Glomerular endothelial cell (primary cell): ENCODE measurements around the gene TBL1X. TPM values are rescaled to one million over a fixed set of nuclear protein-coding genes. Genes with fewer than 3 reads are reported as not detected.
"Not testable (repeated sequence)": the region's sequence is repeated elsewhere in the genome, so short reads cannot be mapped to it uniquely, and the experiment has no call there.

Experiments used
- DNase-seq: peaks from one replicate; pipeline ENCODE4 v3.0.0-alpha.2; 2011; ENCODE audit warnings: low read depth, low spot score; ENCODE audit errors: extremely low read depth
- total RNA-seq: library from RNA; depleted of rRNA; stranded (reverse); fragments of >200 nt; gene quantifications from 2 replicates; pipeline ENCODE4 v1.2.3, GENCODE V29; 2015

The TBL1X gene
- total RNA-seq, 1 donor from 2014 or later: 15.1 TPM

DNA sequence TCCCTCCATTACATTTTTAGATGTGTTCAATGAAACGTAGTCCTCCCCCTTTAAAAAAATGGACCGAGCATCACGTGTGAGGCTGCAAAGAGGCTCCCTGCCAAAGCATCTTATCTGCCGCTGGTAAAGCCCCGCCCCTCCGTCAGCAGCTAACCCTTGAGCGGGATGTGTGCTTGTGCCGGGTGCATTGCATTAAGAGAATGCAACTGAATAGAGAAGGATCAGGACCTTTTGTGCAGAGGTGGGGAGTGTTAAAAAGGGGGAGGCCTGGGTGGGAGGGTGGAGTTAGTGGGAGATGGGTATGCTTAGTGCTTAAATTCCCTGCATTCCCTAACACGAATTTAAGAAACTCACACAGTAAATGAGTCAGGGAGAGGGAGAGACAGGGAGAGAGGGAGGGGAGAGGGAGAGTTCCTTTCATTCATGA, 66.0 kb downstream of the TBL1X start:
- no peak for DNase-seq

DNA sequence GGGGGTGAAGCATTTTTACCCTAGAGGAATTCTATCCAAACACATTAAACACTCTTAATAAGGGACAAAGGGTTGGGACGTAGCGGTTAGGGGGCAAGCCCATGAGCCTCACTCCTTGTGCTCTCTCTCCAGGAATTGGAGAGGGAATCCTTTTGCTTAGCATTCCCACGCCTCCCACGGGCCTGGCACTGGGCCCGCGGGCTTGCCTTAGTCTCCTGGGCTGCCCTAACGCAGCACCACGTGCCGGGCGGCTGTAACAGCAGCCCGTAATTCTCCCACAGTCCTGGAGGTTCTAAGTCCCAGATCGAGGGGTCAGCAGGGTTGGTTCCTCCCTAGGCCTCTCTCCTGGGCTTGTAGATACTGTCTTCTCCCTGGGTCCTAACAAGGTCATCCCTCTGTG, 67.5 kb downstream of the TBL1X start:
- no peak for DNase-seq

DNA sequence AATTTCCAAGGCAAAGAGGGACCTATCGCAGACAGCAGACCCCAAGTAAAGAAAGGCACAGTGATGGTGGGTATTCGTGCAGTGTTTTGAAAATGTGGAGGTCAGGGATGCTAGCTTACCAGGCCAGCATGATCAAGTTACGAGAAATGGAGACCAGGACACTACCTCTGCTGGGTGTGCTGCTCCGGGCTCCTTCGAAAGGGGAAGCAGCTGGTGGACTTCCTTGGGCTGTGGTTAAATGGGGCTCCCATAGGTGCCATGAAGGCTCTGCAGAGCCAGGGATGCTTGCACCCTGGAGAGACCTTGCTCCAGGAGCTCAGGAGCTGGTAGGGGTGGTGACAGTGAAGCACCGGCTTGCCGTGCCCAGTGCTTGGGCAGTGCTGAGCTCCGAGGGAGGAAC, 68.8 kb downstream of the TBL1X start:
- no peak for DNase-seq

DNA sequence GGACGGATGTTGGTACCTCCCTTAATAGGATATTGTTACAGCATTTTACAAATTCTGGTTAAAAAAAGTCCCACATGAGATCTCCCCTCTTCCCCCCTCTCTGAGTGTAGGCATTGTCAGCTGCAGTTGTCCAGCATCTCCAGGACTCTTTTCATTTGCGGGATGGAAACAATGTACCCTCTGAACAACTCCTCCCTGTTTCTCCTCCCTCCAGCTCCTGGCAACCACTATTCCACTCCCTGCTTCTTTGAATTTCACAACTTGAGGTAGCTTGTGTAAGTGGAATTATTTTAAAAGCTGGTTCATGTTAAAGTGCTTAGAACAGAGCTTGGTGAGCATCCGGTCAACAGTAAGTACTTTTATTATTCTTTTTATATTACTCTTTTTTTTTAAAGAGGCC, 69.8 kb downstream of the TBL1X start:
- DNase-seq: no peak

DNA sequence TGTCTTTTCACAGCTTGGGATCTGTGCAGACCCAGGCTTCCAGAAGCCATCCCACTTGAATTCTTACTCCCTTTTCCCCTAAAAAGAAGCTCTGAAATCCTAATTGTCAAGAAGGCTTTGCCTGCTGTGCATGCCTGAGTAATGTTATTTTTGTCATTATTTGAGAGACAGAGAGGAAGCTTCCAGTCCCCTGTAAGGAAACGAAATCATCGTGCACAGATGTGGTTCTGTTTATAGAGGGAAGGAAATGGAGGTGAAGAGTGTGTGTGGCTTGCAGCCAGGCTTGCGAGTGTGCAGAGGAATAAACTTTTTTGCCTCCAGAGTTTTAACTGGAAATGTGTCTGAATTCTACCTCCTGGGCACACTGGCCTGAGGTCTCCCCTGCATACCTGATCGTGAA, 70.2 kb downstream of the TBL1X start:
- DNase-seq: no peak

DNA sequence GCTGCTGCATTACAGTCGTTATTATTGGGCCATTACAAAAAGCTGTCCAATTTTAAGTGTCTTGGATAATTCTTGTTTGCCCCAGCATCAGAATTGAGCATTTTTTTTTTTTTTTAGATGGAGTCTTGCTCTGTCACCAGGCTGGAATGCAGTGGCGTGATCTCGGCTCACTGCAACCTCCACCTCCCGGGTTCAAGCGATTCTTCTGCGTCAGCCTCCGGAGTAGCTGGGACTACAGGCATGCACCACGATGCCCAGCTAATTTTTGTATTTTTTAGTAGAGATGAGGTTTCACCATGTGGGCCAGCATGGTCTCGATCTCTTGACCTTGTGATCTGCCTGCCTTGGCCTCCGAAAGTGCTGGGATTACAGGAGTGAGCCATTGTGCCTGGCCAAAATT, 71.3 kb downstream of the TBL1X start:
- not testable (repeated sequence) for DNase-seq

DNA sequence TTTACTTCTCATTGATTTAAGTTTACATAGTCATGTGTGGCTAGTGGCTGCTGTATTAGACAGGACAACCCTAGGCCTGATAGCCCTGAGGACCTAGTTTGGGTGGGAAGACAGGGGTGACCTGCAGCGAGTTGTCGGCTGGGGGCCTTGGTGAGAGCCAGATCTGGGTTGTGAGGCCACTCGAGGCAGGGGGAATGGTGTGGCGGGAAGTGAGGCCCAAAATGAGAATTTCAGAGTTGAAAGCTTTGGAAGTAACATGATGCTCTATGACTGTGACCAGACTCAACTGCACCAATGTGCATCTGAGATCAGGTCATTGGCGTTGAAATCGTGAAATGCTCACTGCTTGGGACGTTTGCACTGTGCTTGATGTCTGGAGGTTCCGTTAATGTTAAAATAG, 72.9 kb downstream of the TBL1X start:
- DNase-seq: no peak

DNA sequence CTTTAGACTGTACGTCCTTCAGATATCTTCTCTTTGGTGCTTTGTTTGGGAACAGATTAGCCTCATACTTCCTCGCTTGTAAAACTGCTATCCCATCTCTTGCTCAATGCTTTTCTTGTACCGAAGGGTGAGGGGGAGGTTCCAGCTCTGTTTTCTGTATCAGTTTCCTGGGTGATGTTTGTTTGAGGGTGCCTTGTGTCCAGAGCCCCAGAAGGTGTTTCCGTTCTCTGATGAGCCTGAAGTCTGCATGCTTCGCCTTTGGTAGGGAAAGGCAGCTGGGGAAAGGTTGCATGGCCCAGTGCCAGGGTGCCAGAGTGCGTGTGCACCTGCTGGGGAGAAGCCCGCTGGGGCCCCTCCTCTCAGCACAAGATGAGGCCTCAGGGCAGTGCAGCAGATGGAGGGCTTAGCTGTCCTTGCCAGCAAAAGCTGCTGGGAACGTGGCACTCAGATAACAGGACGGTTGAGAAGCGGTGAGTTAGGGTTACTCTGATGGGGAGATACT, 73.7 kb downstream of the TBL1X start:
- no peak for DNase-seq

DNA sequence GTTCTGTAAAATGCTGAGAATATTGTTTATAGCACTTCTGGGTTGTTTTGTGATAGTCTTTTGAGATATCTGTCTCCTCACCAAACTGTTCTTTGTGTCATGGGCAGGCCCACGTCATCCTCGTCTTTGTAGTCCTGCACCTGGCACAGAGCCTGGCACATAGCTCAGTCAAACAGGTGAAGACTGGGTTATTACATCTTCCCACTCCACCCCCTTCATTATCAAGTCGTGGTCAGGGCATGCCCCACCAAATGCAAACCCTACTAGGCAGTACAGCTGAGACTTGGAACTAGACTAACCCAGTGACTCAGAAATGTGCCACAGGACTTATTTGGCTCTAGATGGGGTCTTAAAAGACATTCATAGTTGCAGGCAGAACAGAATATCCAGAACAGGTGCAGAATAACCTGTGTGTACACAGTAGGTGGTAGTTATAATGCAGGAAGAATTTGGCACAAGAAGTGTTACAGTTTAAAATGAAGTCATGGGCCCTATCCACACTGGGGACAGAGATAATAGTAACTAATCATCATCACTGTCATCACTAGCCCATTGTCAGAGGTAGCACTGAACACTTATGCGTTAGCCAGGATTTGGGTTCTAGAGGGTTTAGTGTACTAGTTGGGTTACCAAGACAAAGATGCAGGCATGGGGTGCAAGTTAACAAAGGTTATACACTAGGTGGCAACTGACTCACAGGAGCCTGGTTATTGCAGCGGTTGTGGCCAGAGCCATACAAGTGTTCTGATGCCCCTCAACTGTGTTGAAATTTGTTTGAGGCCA, 74.9 kb downstream of the TBL1X start:
- no peak for DNase-seq

DNA sequence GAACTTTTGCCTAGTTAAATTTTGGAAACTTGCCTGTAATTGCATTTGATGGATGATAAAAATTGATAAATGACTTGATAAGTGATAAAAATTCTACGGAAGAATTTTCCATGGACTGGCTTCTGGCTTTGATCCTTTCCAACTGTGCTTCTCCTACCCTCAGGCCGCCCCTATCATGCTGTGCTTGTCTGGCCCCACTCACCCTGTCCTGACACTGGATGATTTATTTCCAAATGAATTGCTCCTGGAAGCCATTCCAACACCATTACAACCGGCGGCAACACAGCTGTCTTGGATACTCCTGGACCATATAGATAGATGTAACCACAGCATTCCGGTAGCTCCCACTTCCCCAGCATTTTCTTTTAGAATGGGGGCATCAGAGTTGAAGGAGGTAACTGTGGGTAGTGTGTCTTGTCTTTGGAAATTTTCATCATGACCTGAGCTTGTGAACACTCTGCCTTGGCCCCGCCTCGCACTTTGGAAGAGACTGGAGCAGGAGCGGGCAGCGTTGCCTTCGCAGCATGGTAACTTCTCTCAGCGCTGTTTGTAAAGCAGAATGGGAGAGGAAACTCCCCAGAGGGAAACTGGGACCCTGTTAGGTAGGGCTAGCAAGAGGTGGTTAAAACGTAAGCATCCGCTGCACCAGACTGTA, 77.4 kb downstream of the TBL1X start:
- no peak for DNase-seq

DNA sequence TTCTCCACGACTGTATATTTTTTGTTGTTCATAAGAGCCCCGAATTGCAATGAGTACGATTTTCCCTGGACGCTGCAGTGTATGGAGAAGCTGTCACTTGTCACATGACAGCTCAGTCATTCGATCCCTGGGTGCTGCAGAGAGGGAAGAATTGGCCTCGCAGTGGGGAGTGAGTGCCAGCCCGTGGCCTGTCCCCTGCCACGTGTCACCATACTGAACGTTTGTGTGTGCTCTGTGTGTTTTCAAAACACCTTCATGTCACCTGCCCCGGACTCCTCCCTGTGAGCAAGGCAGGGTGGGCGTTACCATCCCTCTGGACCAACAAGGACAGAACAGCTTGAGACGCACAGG, 77.9 kb downstream of the TBL1X start:
- no peak for DNase-seq

DNA sequence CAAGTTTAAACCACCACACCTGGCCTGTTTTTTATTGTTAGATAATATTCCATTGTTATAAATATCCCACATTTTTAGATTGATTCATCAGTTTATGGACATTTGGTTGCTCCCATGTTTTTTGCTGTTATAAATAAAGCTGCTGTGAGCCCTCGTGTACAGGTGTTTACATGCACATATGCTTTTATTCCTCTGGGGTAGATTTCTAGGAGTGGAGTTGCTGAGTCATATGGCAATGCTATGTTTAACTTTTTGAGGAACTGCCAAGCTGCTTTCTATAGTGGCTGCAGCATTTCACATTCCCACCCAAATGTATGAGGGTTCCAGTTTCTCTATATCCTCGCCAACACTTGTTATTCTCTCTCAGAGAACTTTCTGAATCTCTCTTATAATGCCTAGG, 90.5 kb downstream of the TBL1X start:
- no peak for DNase-seq

DNA sequence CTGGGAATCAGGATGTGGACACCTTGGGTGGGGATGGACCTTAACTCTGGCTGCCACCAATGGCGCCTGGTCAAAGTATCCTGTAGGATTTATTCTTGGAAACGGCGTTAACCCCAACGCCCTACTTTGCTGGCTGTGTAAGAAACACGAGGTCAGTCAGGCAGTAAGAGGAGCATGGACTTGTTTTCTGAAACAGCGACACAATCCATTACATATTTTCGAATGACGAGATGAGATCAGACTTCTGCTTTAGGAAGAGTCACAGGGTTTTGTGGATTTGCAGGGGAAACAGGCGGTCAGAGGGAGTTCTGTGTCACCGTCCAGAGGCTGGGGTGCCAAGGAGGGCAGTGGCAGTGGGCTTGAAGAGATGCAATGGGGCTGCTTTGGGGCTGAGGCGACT, 92.2 kb downstream of the TBL1X start:
- no peak for DNase-seq

DNA sequence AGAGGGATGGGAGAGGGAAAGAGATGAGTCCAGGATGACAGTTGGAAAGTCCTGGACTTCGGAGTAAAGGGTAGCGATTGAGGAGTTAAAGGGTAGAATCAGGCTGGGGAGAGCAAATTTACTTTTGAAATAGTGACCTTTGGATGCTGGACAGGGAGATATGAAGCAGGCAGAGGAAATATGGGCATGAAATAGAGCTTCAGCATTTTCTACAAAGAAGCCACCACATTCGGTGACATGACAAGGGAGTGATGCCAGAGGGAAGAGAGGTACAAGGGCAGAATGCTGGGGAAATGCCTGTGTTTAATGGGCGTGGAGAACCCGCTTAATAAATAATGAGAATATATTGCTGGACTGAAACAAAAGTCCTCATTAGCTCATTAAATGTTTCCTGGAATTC, 92.7 kb downstream of the TBL1X start:
- DNase-seq: no peak

DNA sequence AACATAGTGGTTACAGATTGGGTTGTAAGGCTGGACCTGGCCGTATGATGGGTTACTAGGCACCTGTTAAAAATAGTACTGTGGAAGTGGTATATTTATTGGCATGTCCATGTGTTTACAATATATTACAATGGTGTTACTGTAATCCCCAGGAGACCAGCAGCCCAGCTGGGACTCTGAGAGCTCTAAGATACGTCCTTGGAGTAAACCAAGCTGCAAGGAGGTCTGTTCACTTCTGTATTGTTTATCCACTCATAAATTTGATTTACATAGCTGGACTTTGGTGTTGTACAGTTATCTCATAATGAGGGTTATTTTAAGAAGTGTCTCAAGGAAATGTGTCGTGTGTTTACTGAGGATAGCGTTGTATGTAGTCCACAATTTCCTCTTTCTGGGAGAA, 93.8 kb downstream of the TBL1X start:
- DNase-seq: no peak

DNA sequence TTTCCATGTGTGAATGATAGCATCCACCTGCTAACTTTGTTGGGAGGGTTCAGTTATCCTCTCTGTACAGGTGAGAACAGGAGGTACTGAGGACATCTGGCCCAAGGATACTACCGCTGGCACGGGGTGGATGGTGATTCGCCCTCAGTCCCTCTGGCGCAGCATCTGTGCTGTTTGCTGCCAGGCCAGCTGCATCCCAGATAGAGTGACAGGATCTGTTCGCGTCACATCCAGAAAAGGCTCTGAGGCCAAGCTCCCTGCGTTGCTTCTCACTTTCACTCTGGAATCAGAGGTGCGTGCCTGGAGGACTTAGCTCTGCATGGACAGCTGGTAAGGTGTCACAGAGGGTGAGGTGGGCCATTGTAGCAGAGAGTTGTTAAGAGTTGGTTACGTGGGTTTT, 95.4 kb downstream of the TBL1X start:
- DNase-seq: no peak

DNA sequence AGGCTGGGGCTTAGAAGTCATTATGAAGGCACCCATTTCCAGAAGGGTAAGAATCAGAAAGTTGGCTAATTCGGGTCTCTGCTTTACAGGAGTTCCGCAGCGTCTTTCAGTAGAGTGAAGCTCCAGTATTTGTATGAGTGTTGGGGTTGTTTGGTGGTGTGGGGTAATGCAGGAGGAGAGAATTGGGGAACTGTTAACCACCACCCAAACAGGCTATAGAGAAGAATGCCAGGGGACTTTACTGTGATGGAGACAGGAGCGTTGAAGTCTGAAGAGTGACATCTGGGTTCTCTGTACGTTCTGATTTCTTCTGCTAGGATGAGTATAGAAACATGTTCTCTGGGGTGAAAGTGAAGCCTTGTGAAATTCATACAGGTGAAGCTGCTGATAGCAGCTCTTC, 96.3 kb downstream of the TBL1X start:
- DNase-seq: no peak

DNA sequence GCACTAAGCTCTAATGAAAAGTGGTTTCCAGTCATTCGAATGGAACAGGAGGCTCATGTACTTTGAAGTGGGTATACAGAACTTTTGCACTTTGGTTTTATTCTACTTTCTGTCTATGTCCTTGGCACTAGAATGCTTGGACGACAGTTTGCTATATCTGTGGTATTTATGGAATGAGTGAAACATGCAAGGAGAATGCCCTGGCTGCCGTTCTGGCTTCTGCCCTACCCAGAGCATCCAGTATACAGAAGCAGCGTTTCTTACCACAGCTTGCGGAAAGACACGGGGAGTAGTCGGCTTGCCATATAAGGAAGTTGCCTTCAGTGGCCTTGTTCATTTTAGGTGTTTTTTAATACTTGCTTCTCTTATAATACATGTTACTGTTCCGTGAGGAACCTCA, 98.0 kb downstream of the TBL1X start:
- DNase-seq: no peak

DNA sequence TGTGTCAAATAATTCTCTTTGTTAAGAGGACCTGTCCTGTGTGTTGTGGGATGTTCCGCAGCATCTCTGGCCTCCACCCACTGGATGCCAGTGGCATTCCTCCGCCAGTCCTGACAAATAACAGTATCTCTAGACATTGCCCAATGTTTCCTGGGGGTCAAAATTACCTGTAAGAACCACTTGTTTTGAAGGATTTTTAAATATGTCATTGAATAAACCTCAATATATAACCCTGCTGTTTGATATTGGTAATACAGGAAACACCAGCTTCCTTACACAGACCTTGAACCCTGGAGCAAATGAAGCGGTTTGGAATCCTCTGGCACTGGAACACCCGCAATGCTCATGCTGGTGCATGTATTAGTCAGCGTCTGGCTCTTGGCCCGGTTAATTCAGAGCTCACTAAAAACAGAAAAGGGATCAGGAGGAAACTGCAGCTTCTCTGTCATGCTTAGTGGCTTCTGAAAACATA, 101.3 kb downstream of the TBL1X start:
- DNase-seq: peak; percentile 22

DNA sequence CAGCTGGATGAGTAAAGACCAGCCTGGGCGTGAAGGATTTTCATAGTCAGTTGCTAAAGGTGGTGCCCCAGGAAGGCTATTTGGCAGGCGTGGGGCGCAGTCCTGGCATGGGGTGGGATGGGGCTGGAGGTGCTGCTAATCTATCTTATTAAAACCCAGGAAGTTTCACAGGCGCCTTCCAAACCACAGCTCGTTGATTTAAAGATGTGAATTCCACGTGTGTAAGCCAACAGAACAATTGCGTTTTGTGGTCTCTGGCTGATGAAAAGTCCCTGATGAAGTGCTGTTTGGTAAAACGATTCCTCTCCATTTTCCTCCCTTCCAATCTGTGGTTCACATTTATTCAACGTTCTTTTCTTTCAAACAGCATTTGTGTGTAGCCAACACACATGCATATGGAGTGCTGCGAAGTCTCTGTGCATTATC, 105.0 kb downstream of the TBL1X start:
- no peak for DNase-seq

DNA sequence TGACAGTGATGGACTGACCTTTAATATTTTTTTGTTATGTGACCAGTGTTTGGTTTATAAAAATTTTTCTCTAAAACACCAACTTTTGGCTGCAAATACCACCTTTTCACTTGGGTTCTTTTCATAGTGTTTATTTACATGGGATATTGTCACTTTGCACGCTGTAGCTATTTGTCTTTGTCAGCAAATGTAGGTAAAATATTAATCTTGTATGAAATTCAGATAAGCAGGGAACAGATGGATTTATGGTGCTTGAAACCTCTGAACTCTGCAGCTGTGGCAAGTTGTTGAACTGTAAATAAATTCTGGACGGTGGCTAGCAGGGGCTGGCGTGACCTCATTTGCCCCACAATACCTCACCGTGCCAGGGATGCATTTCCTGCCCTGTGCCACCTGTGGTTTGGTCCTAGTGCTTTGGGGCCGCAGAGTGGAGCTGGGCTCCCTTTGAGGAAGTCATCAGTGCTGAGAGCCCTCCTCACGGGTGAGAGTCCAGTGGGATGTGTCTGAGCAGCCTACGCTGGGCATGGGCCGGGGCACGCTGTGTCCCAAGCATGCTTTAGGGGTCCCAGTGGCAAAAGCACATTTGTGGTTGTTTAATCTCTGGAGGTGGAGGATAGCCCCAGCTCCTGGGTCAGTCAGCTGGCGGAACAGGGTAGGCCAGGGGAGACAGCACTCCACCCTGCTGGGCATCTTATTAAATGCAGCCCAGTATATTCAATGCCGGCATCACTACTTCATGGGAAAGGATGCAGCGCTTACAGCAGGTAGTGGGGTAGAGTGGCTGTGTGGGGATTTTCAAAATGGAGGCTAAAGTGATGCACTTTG, 108.6 kb downstream of the TBL1X start:
- DNase-seq: no peak
